ENCODE results near the gene PTPRT.

The PTPRT gene

GRCh38 chr20:42080956-42081355 is 1108.8 kb downstream of the PTPRT start:
- Histone ChIP-seq H3K9me3 (no peaks in the 10 kb centered on the region), H3K4me1 (ENCODE audit: control insufficient read depth in 1 of 2, insufficient read depth in 1 of 2, low read depth in 1 of 2, low read length in 1 of 2) (no peaks in the 10 kb centered on the region), H3K27me3 (no peaks in the 10 kb centered on the region), H3K36me3 (no peaks in the 10 kb centered on the region), H3K4me3 (ENCODE audit: low read depth in 1 of 2, low read length in 1 of 2) (no peak overlapping the region), H3K27ac (no peak overlapping the region)
- no peak for TF ChIP-seq CTCF (IDR thresholded peaks at IDR 0.05)

- H3K36me3 ChIP-seq, result no peaks in the 10 kb centered on the region
- H3K4me3 ChIP-seq (ENCODE audit: low read depth in 1 of 2, low read length in 1 of 2), result no peak overlapping the region
- no peaks in the 10 kb centered on the region for H3K27me3 ChIP-seq
- TF ChIP-seq CTCF (IDR thresholded peaks at IDR 0.05), result no peak
- no peak overlapping the region for H3K27ac ChIP-seq
- H3K4me1 ChIP-seq (ENCODE audit: control insufficient read depth in 1 of 2, insufficient read depth in 1 of 2, low read depth in 1 of 2, low read length in 1 of 2), result no peaks in the 10 kb centered on the region
- no peaks in the 10 kb centered on the region for H3K9me3 ChIP-seq
These were observed 1114.8 kb downstream of the PTPRT start for GRCh38 chr20:42074944-42075343.

- H3K4me3 ChIP-seq (ENCODE audit: low read depth in 1 of 2, low read length in 1 of 2), result no peak overlapping the region
- no peak for TF ChIP-seq CTCF (IDR thresholded peaks at IDR 0.05)
These were observed 1122.1 kb downstream of the PTPRT start for GRCh38 chr20:42067596-42067995.

GRCh38 chr20:42067174-42067573 is 1122.5 kb downstream of the PTPRT start:
- Histone ChIP-seq H3K27me3 (no peaks in the 10 kb centered on the region), H3K27ac (no peak overlapping the region), H3K36me3 (no peaks in the 10 kb centered on the region), H3K4me3 (ENCODE audit: low read depth in 1 of 2, low read length in 1 of 2) (no peak overlapping the region), H3K9me3 (no peaks in the 10 kb centered on the region), H3K4me1 (ENCODE audit: control insufficient read depth in 1 of 2, insufficient read depth in 1 of 2, low read depth in 1 of 2, low read length in 1 of 2) (no peaks in the 10 kb centered on the region)
- TF ChIP-seq CTCF (IDR thresholded peaks at IDR 0.05), result no peak

More at GRCh38 chr20:42067596-42067995, 1122.1 kb downstream of the PTPRT start:
- Histone ChIP-seq H3K4me1 (ENCODE audit: control insufficient read depth in 1 of 2, insufficient read depth in 1 of 2, low read depth in 1 of 2, low read length in 1 of 2) (no peaks in the 10 kb centered on the region), H3K9me3 (no peaks in the 10 kb centered on the region), H3K27ac (no peak overlapping the region), H3K36me3 (no peaks in the 10 kb centered on the region), H3K27me3 (no peaks in the 10 kb centered on the region)

GRCh38 chr20:42063141-42063540 is 1126.6 kb downstream of the PTPRT start:
- no peaks in the 10 kb centered on the region for H3K36me3 ChIP-seq
- no peaks in the 10 kb centered on the region for H3K9me3 ChIP-seq
- no peak overlapping the region for H3K4me3 ChIP-seq (ENCODE audit: low read depth in 1 of 2, low read length in 1 of 2)
- H3K27ac ChIP-seq, result no peak overlapping the region
- no peaks in the 10 kb centered on the region for H3K4me1 ChIP-seq (ENCODE audit: control insufficient read depth in 1 of 2, insufficient read depth in 1 of 2, low read depth in 1 of 2, low read length in 1 of 2)
- TF ChIP-seq CTCF (IDR thresholded peaks at IDR 0.05), result no peak
- H3K27me3 ChIP-seq, result no peaks in the 10 kb centered on the region

- no peak for TF ChIP-seq CTCF (IDR thresholded peaks at IDR 0.05)
- no peak overlapping the region for H3K4me3 ChIP-seq (ENCODE audit: low read depth in 1 of 2, low read length in 1 of 2)
- no peak overlapping the region for H3K27ac ChIP-seq
- H3K36me3 ChIP-seq, result no peaks in the 10 kb centered on the region
- no peaks in the 10 kb centered on the region for H3K9me3 ChIP-seq
- H3K4me1 ChIP-seq (ENCODE audit: control insufficient read depth in 1 of 2, insufficient read depth in 1 of 2, low read depth in 1 of 2, low read length in 1 of 2), result no peaks in the 10 kb centered on the region
- H3K27me3 ChIP-seq, result no peaks in the 10 kb centered on the region
These were observed 1136.4 kb downstream of the PTPRT start for GRCh38 chr20:42053350-42053749.

Data from neutrophil (primary cell).